ENCODE results near the gene STRAP. TPM values are rescaled to one million over a fixed set of nuclear protein-coding genes. Genes with fewer than 3 reads are reported as not detected.

STRAP gene
- total and polyA plus RNA-seq, 2 of the 13 experiments (the other 11 are each of a cell fraction or from before 2014, with no cell fraction given), result 66.9 to 118 TPM

- TF ChIP-seq, protein P1, sequence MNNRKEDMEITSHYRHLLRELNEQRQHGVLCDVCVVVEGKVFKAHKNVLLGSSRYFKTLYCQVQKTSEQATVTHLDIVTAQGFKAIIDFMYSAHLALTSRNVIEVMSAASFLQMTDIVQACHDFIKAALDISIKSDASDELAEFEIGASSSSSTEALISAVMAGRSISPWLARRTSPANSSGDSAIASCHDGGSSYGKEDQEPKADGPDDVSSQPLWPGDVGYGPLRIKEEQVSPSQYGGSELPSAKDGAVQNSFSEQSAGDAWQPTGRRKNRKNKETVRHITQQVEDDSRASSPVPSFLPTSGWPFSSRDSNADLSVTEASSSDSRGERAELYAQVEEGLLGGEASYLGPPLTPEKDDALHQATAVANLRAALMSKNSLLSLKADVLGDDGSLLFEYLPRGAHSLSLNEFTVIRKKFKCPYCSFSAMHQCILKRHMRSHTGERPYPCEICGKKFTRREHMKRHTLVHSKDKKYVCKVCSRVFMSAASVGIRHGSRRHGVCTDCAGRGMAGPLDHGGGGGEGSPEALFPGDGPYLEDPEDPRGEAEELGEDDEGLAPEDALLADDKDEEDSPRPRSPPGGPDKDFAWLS (CRISPR knock-in tag; IDR thresholded peaks at IDR 0.05; ENCODE audit: borderline replicate concordance), result no peak; the same call in 1 of the 2 replicates
- TF ChIP-seq, protein P2, sequence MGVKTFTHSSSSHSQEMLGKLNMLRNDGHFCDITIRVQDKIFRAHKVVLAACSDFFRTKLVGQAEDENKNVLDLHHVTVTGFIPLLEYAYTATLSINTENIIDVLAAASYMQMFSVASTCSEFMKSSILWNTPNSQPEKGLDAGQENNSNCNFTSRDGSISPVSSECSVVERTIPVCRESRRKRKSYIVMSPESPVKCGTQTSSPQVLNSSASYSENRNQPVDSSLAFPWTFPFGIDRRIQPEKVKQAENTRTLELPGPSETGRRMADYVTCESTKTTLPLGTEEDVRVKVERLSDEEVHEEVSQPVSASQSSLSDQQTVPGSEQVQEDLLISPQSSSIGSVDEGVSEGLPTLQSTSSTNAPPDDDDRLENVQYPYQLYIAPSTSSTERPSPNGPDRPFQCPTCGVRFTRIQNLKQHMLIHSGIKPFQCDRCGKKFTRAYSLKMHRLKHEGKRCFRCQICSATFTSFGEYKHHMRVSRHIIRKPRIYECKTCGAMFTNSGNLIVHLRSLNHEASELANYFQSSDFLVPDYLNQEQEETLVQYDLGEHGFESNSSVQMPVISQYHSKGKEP (CRISPR knock-in tag; IDR thresholded peaks at IDR 0.05), result no peak
- TF ChIP-seq ZSCAN29 (CRISPR knock-in tag; conservative IDR thresholded peaks at IDR 0.05), result peak; percentile 95
- TF ChIP-seq ZNF230 (CRISPR knock-in tag; IDR thresholded peaks at IDR 0.05), result peak; percentile 94
- TF ChIP-seq, protein P3, sequence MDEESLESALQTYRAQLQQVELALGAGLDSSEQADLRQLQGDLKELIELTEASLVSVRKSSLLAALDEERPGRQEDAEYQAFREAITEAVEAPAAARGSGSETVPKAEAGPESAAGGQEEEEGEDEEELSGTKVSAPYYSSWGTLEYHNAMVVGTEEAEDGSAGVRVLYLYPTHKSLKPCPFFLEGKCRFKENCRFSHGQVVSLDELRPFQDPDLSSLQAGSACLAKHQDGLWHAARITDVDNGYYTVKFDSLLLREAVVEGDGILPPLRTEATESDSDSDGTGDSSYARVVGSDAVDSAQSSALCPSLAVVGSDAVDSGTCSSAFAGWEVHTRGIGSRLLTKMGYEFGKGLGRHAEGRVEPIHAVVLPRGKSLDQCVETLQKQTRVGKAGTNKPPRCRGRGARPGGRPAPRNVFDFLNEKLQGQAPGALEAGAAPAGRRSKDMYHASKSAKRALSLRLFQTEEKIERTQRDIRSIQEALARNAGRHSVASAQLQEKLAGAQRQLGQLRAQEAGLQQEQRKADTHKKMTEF (CRISPR knock-in tag; IDR thresholded peaks at IDR 0.05), result peak; percentile 89
- peak; percentile 84 for TF ChIP-seq ASH2L (IDR thresholded peaks at IDR 0.05; ENCODE audit: insufficient read length, low read depth, low read length)
- TF ChIP-seq ZNF343 (CRISPR knock-in tag; IDR thresholded peaks at IDR 0.05), result peak; percentile 91
- 0 out of 2 replicates have a peak, but pooled peaks have one; percentile 57 for TF ChIP-seq ZSCAN12 (CRISPR knock-in tag; IDR thresholded peaks at IDR 0.05)
- TF ChIP-seq, protein P4, sequence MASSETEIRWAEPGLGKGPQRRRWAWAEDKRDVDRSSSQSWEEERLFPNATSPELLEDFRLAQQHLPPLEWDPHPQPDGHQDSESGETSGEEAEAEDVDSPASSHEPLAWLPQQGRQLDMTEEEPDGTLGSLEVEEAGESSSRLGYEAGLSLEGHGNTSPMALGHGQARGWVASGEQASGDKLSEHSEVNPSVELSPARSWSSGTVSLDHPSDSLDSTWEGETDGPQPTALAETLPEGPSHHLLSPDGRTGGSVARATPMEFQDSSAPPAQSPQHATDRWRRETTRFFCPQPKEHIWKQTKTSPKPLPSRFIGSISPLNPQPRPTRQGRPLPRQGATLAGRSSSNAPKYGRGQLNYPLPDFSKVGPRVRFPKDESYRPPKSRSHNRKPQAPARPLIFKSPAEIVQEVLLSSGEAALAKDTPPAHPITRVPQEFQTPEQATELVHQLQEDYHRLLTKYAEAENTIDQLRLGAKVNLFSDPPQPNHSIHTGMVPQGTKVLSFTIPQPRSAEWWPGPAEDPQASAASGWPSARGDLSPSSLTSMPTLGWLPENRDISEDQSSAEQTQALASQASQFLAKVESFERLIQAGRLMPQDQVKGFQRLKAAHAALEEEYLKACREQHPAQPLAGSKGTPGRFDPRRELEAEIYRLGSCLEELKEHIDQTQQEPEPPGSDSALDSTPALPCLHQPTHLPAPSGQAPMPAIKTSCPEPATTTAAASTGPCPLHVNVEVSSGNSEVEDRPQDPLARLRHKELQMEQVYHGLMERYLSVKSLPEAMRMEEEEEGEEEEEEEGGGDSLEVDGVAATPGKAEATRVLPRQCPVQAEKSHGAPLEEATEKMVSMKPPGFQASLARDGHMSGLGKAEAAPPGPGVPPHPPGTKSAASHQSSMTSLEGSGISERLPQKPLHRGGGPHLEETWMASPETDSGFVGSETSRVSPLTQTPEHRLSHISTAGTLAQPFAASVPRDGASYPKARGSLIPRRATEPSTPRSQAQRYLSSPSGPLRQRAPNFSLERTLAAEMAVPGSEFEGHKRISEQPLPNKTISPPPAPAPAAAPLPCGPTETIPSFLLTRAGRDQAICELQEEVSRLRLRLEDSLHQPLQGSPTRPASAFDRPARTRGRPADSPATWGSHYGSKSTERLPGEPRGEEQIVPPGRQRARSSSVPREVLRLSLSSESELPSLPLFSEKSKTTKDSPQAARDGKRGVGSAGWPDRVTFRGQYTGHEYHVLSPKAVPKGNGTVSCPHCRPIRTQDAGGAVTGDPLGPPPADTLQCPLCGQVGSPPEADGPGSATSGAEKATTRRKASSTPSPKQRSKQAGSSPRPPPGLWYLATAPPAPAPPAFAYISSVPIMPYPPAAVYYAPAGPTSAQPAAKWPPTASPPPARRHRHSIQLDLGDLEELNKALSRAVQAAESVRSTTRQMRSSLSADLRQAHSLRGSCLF (CRISPR knock-in tag; IDR thresholded peaks at IDR 0.05; ENCODE audit: borderline replicate concordance), result 0 out of 2 replicates have a peak, but pooled peaks have one; percentile 52
- 0 out of 2 replicates have a peak, but pooled peaks have one; percentile 49 for TF ChIP-seq ZNF615 (CRISPR knock-in tag; IDR thresholded peaks at IDR 0.05; ENCODE audit: borderline replicate concordance)
- peak; percentile 14; the same call in 1 of the 2 replicates for TF ChIP-seq ZNF263 (CRISPR knock-in tag; IDR thresholded peaks at IDR 0.05)
- 0 out of 2 replicates have a peak, but pooled peaks have one; percentile 72 for TF ChIP-seq PAX8 (CRISPR knock-in tag; IDR thresholded peaks at IDR 0.05; ENCODE audit: borderline replicate concordance)
- TF ChIP-seq ZNF577 (CRISPR knock-in tag; IDR thresholded peaks at IDR 0.05; ENCODE audit: borderline replicate concordance, low read depth), result no peak
- TF ChIP-seq JUN (CRISPR knock-in tag; IDR thresholded peaks at IDR 0.05), result peak; percentile 23; the same call in 1 of the 2 replicates
- TF ChIP-seq PAWR (CRISPR knock-in tag; IDR thresholded peaks at IDR 0.05; ENCODE audit: borderline replicate concordance), result no peak
- no peak for TF ChIP-seq ZNF773 (CRISPR knock-in tag; IDR thresholded peaks at IDR 0.05; ENCODE audit: borderline replicate concordance)
- peak; percentile 70; the same call in 1 of the 2 replicates for TF ChIP-seq ZNF350 (CRISPR knock-in tag; IDR thresholded peaks at IDR 0.05; ENCODE audit: borderline replicate concordance, low read depth)
These were observed at the start of gene STRAP (continued) for GRCh38 chr12:15882118-15882971.

Measured in HepG2 (cell line).